Neural cell (in vitro differentiated cells): ENCODE measurements around the gene C3AR1. TPM values are rescaled to one million over a fixed set of nuclear protein-coding genes. Genes with fewer than 3 reads are reported as not detected.

Experiments used
- H2AFZ ChIP-seq: fragments of 200-600, 300-800 bp; sonication (generic), shearing (Covaris generic); 2 replicates; pipeline ENCODE4 v1.6.0; 2014; ENCODE audit warnings: low read depth, mild to moderate bottlenecking, antibody characterized with exemption, low read length, moderate library complexity
- H3F3A ChIP-seq: fragments of 200-600 bp; shearing (Covaris generic); 2 replicates; pipeline ENCODE4 v1.6.1; 2016; ENCODE audit warnings: mild to moderate bottlenecking, moderate library complexity, mixed read lengths, antibody characterized with exemption, low read length; ENCODE audit not compliant: insufficient read depth, poor library complexity, severe bottlenecking
- H3K27ac ChIP-seq: fragments of 200-600, 300-800 bp; sonication (generic), shearing (Covaris generic); 2 replicates; pipeline ENCODE4 v1.5.1; 2014; ENCODE audit warnings: mild to moderate bottlenecking, low read length, moderate library complexity
- H3K27me3 ChIP-seq: fragments of 300-800, 200-600 bp; sonication (generic), shearing (Covaris generic); 2 replicates; pipeline ENCODE4 v1.6.0; 2014; ENCODE audit warnings: mild to moderate bottlenecking, low read depth, low read length, moderate library complexity; ENCODE audit not compliant: insufficient read depth
- H3K36me3 ChIP-seq: fragments of 300-800, 200-600 bp; sonication (generic), shearing (Covaris generic); 2 replicates; pipeline ENCODE4 v1.5.1; 2014; ENCODE audit warnings: mild to moderate bottlenecking, antibody characterized with exemption, low read length, moderate library complexity; ENCODE audit not compliant: insufficient read depth
- H3K4me2 ChIP-seq: fragments of 300-800, 200-600 bp; sonication (generic), shearing (Covaris generic); 2 replicates; pipeline ENCODE4 v1.6.0; 2014; ENCODE audit warnings: mild to moderate bottlenecking, low read length
- H3K4me3 ChIP-seq: fragments of 300-800, 200-600 bp; sonication (generic), shearing (Covaris generic); 2 replicates; pipeline ENCODE4 v1.5.1; 2014; ENCODE audit warnings: mild to moderate bottlenecking, low read length, moderate library complexity
- H3K79me2 ChIP-seq: fragments of 200-600 bp; shearing (Covaris generic); replicated peaks from 2 replicates; pipeline ENCODE4 v1.6.0; 2014; ENCODE audit warnings: mild to moderate bottlenecking, low read length, moderate library complexity; ENCODE audit not compliant: insufficient read depth
- H3K9ac ChIP-seq: fragments of 300-800, 200-600 bp; sonication (generic), shearing (Covaris generic); 2 replicates; pipeline ENCODE4 v1.6.1; 2016; ENCODE audit warnings: mild to moderate bottlenecking, low read length, mixed read lengths
- H3K9me2 ChIP-seq: fragments of 200-600 bp; shearing (Covaris generic); 2 replicates; pipeline ENCODE4 v1.6.1; 2016; ENCODE audit warnings: mild to moderate bottlenecking, low read length, mixed read lengths; ENCODE audit not compliant: insufficient read depth
- H3K9me3 ChIP-seq: fragments of 200-600, 300-800 bp; sonication (generic), shearing (Covaris generic); 2 replicates; pipeline ENCODE4 v1.6.1; 2016; ENCODE audit warnings: mild to moderate bottlenecking, mixed run types, low read length, moderate library complexity, mixed read lengths
- H4K20me1 ChIP-seq: fragments of 200-600 bp; shearing (Covaris generic); 2 replicates; pipeline ENCODE4 v1.6.1; 2016; ENCODE audit warnings: mild to moderate bottlenecking, mixed run types; ENCODE audit not compliant: insufficient read depth
- CTCF ChIP-seq: fragments of 450-650 bp; IDR thresholded peaks from 2 replicates; pipeline ENCODE4 v1.5.1; 2014; ENCODE audit warnings: antibody characterized with exemption, mild to moderate bottlenecking, moderate library complexity; ENCODE audit not compliant: poor library complexity, severe bottlenecking
- EP300 ChIP-seq: fragments of 450-650 bp; conservative IDR thresholded peaks from 2 replicates; pipeline ENCODE4 v1.6.1; 2014; ENCODE audit warnings: antibody characterized with exemption, mild to moderate bottlenecking, moderate library complexity; ENCODE audit not compliant: poor library complexity, severe bottlenecking
- EZH2 ChIP-seq: fragments of 200-600, 300-800 bp; shearing (Covaris generic), sonication (generic); IDR thresholded peaks from 2 replicates; pipeline ENCODE4 v1.6.1; 2014; ENCODE audit warnings: antibody characterized with exemption, low read length, borderline replicate concordance, mild to moderate bottlenecking; ENCODE audit not compliant: insufficient read depth, poor library complexity, severe bottlenecking
- MXI1 ChIP-seq: fragments of 450-650 bp; conservative IDR thresholded peaks from 2 replicates; pipeline ENCODE4 v1.6.1; 2014; ENCODE audit warnings: antibody characterized with exemption, mild to moderate bottlenecking; ENCODE audit not compliant: poor library complexity, severe bottlenecking
- POLR2AphosphoS5 ChIP-seq: IDR thresholded peaks from 2 replicates; pipeline ENCODE4 v1.6.1; 2012
- SMC3 ChIP-seq: fragments of 450-650 bp; conservative IDR thresholded peaks from 2 replicates; pipeline ENCODE4 v1.6.1; 2014; ENCODE audit warnings: antibody characterized with exemption, mild to moderate bottlenecking, moderate library complexity; ENCODE audit not compliant: poor library complexity
- TAF1 ChIP-seq: IDR thresholded peaks from 2 replicates; pipeline ENCODE4 v1.6.1; 2012; ENCODE audit warnings: low read depth
- polyA plus RNA-seq: library from polyadenylated mRNA; depleted of rRNA; stranded (reverse); fragments of >200 nt; gene quantifications from 2 replicates; pipeline ENCODE4 v1.2.3, GENCODE V29; 2014
- TF ChIP-seq, protein P1 (sequence below): IDR thresholded peaks from 2 replicates; pipeline ENCODE4 v1.6.1; 2012; ENCODE audit warnings: borderline replicate concordance

The C3AR1 gene
- polyA plus RNA-seq, 1 donor from 2014 or later: not detected

GRCh38 chr12:8081251-8081920 lies 15.2 kb upstream of the C3AR1 start:
- Histone ChIP-seq H3K9ac (peak overlapping the region; percentile 98), H3K27ac (peak overlapping the region; percentile 99), H3K4me3 (peak overlapping the region; percentile 81), H3K79me2 (peaks cover 39% of the 10 kb centered on the region), H3K27me3 (no peaks in the 10 kb centered on the region), H3K9me2 (no peaks in the 10 kb centered on the region), H3K36me3 (no peaks in the 10 kb centered on the region), H3F3A (no peaks in the 10 kb centered on the region), H3K9me3 (no peaks in the 10 kb centered on the region), H2AFZ (peak overlapping the region; percentile 97), H4K20me1 (no peaks in the 10 kb centered on the region), H3K4me2 (peak overlapping the region; percentile 97)
- TF ChIP-seq SMC3 (no peak), CTCF (no peak), EP300 (no peak), MXI1 (no peak), POLR2AphosphoS5 (no peak)
- TF ChIP-seq, protein P1, sequence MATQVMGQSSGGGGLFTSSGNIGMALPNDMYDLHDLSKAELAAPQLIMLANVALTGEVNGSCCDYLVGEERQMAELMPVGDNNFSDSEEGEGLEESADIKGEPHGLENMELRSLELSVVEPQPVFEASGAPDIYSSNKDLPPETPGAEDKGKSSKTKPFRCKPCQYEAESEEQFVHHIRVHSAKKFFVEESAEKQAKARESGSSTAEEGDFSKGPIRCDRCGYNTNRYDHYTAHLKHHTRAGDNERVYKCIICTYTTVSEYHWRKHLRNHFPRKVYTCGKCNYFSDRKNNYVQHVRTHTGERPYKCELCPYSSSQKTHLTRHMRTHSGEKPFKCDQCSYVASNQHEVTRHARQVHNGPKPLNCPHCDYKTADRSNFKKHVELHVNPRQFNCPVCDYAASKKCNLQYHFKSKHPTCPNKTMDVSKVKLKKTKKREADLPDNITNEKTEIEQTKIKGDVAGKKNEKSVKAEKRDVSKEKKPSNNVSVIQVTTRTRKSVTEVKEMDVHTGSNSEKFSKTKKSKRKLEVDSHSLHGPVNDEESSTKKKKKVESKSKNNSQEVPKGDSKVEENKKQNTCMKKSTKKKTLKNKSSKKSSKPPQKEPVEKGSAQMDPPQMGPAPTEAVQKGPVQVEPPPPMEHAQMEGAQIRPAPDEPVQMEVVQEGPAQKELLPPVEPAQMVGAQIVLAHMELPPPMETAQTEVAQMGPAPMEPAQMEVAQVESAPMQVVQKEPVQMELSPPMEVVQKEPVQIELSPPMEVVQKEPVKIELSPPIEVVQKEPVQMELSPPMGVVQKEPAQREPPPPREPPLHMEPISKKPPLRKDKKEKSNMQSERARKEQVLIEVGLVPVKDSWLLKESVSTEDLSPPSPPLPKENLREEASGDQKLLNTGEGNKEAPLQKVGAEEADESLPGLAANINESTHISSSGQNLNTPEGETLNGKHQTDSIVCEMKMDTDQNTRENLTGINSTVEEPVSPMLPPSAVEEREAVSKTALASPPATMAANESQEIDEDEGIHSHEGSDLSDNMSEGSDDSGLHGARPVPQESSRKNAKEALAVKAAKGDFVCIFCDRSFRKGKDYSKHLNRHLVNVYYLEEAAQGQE: no peak

DNA sequence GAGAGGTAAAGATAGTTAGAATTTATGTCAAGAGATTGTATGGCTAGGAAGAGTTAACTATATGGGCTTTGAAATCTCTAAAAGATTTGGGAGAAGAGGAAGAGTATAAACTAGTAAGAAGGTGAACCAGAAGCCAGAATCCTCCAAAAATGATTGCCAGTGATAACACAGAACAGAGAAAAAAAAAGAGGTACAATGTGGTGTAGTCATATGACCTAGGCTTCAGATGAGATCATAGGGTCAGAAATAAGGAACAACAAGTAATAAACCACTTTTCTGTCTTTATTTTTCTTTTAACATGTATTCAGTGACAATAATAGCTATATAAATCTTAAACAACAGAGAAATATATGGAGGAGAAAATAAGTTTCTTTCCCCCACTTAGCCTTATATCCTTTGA lies 14.0 kb upstream of the C3AR1 start:
- Histone ChIP-seq H3K36me3 (no peaks in the 10 kb centered on the region), H3K9ac (no peak overlapping the region), H2AFZ (no peak overlapping the region), H3K4me3 (no peak overlapping the region), H3K79me2 (peaks cover 27% of the 10 kb centered on the region), H3K9me3 (no peaks in the 10 kb centered on the region), H3F3A (no peaks in the 10 kb centered on the region), H3K9me2 (no peaks in the 10 kb centered on the region), H3K4me2 (no peak overlapping the region), H3K27ac (no peak overlapping the region), H4K20me1 (no peaks in the 10 kb centered on the region), H3K27me3 (no peaks in the 10 kb centered on the region)
- TF ChIP-seq, protein P1: no peak
- no peak for TF ChIP-seq POLR2AphosphoS5
- no peak for TF ChIP-seq TAF1
- TF ChIP-seq EZH2: no peak
